ENCODE data around the gene LCP2. TPM values are rescaled to one million over a fixed set of nuclear protein-coding genes. Genes with fewer than 3 reads are reported as not detected.

The LCP2 gene
- total and polyA plus RNA-seq, 2 experiments from 2014 or later = not detected

DNA sequence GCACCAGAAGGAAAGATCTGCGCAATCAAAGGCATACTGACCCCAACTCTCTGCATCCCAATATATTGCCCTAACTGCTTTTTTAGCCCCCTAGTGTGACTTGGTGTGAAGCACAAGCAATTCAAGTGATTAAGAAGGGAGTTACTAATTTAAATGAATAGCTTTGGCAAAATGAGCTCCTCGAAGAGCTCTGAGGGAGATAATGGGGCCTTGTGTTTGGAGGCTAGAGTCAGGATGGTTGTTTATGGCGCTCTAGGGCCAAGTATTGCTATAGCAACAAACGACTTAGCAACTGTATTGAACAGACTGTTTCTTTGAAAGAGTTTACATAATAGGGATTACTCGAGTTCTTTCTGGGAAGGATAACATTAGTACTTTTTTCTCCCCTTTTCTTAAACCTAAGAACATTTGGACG lies 76.2 kb downstream of the LCP2 start:
- Histone ChIP-seq H3K4me3 (no peak overlapping the region), H3K36me3 (no peaks in the 10 kb centered on the region), H3K27me3 (no peaks in the 10 kb centered on the region), H3K4me1 (ENCODE audit: low read depth) (no peaks in the 10 kb centered on the region), H3K27ac (no peak overlapping the region), H3K9me3 (ENCODE audit: low read depth) (no peaks in the 10 kb centered on the region)
- TF ChIP-seq, protein P1, sequence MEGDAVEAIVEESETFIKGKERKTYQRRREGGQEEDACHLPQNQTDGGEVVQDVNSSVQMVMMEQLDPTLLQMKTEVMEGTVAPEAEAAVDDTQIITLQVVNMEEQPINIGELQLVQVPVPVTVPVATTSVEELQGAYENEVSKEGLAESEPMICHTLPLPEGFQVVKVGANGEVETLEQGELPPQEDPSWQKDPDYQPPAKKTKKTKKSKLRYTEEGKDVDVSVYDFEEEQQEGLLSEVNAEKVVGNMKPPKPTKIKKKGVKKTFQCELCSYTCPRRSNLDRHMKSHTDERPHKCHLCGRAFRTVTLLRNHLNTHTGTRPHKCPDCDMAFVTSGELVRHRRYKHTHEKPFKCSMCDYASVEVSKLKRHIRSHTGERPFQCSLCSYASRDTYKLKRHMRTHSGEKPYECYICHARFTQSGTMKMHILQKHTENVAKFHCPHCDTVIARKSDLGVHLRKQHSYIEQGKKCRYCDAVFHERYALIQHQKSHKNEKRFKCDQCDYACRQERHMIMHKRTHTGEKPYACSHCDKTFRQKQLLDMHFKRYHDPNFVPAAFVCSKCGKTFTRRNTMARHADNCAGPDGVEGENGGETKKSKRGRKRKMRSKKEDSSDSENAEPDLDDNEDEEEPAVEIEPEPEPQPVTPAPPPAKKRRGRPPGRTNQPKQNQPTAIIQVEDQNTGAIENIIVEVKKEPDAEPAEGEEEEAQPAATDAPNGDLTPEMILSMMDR (IDR thresholded peaks at IDR 0.05; ENCODE audit: low read depth, low read length) = peak; percentile 7
- peak in 1 of 2 donors; percentile 46 for DNase-seq (ENCODE audit: low read depth in 1 of 2, low spot score in 1 of 2)

DNA sequence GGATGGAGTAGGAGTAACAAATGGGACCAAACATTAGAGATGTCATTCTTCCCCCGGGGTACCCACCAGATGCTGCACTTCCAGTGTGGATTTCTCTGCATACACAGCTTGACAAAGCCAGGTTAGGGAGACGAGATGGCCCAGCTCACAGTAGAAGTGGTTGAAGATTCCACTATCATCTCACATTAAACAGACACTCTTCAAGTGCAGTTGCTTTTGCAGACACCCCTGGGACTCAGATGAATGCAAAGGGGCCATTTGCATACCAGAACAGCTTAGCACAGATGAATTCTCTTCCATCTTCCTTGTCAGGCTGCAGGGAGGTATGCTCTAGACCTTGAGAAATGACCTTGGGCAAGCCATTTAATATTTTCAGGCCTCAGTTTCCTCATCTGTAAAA lies 77.4 kb downstream of the LCP2 start:
- Histone ChIP-seq H3K9me3 (ENCODE audit: low read depth) (no peaks in the 10 kb centered on the region), H3K4me1 (ENCODE audit: low read depth) (no peaks in the 10 kb centered on the region), H3K27ac (no peak overlapping the region), H3K27me3 (no peaks in the 10 kb centered on the region), H3K4me3 (no peak overlapping the region), H3K36me3 (no peaks in the 10 kb centered on the region)
- DNase-seq (ENCODE audit: low read depth in 1 of 2, low spot score in 1 of 2) = no peak
- TF ChIP-seq, protein P1 (IDR thresholded peaks at IDR 0.05; ENCODE audit: low read depth, low read length) = no peak

DNA sequence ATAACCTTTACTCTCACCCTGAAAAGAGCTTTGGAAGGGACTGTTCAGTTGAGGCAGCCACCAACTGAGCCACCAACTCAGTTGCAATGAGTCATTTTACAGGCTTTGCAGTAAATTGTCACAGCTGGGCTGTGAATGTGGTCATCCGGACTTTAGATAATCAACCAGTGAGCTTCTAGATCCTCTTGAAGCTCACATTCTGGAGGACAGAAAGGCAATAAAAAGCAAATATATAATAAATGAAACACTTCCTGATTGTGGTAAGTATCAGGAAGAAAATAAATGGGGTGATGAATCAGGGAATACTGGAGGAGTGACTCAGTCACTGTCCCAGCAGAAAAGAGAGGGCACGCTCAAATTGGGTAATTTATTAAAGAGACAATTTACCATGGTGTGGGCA lies 78.0 kb downstream of the LCP2 start:
- TF ChIP-seq, protein P1 (IDR thresholded peaks at IDR 0.05; ENCODE audit: low read depth, low read length) = no peak
- no peak overlapping the region for H3K4me3 ChIP-seq
- peak in 1 of 2 donors; percentile 24 for DNase-seq (ENCODE audit: low read depth in 1 of 2, low spot score in 1 of 2)
- no peaks in the 10 kb centered on the region for H3K4me1 ChIP-seq (ENCODE audit: low read depth)
- no peaks in the 10 kb centered on the region for H3K27me3 ChIP-seq
- H3K9me3 ChIP-seq (ENCODE audit: low read depth) = no peaks in the 10 kb centered on the region
- no peak overlapping the region for H3K27ac ChIP-seq
- no peaks in the 10 kb centered on the region for H3K36me3 ChIP-seq

DNA sequence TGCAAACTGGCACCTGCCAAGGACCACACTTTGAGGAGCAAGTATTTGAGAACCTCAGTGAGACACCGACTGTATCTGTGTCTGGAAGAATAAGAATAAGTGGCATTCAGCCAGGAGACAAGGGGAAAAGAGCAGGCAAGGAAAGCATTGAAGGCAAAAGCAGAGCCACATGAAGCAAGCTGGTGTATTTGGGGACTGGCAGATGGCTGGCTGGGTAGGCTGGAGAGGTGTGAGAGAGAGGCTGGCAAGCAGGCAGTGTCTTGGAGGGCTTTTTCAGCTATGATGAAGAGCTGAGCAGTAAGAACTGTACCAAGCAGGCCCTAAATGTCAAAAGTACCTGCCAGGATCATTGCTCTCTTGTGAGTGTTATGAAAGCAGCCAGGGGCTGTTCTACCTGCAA lies 78.9 kb downstream of the LCP2 start:
- no peaks in the 10 kb centered on the region for H3K36me3 ChIP-seq
- TF ChIP-seq, protein P1 (IDR thresholded peaks at IDR 0.05; ENCODE audit: low read depth, low read length) = no peak
- H3K27ac ChIP-seq = no peak overlapping the region
- H3K9me3 ChIP-seq (ENCODE audit: low read depth) = no peaks in the 10 kb centered on the region
- H3K4me1 ChIP-seq (ENCODE audit: low read depth) = no peaks in the 10 kb centered on the region
- no peak for DNase-seq (ENCODE audit: low read depth in 1 of 2, low spot score in 1 of 2)
- H3K4me3 ChIP-seq = no peak overlapping the region
- H3K27me3 ChIP-seq = no peaks in the 10 kb centered on the region

DNA sequence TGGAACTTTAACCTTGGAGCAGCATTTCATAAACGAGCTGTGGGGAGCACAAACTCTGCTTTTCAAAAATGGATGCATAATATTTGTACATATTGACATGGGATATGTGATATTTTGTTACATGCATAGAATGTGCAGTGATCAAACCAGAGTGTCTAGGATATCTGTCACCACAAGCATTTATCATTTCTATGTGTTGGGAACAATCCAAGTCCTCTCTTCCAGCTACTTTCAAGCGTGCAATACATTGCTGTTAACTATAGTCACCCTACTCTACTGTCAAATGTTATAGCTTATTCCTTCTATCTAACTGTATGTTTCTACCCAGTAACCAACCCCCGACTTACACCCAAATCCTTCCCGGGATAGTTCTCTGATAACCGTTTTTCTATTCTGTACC lies 79.7 kb downstream of the LCP2 start:
- Histone ChIP-seq H3K4me3 (no peak overlapping the region), H3K27ac (no peak overlapping the region), H3K9me3 (ENCODE audit: low read depth) (no peaks in the 10 kb centered on the region), H3K27me3 (no peaks in the 10 kb centered on the region), H3K36me3 (no peaks in the 10 kb centered on the region), H3K4me1 (ENCODE audit: low read depth) (no peaks in the 10 kb centered on the region)
- no peak for DNase-seq (ENCODE audit: low read depth in 1 of 2, low spot score in 1 of 2)
- TF ChIP-seq, protein P1 (IDR thresholded peaks at IDR 0.05; ENCODE audit: low read depth, low read length) = no peak

Data from cardiac muscle cell (in vitro differentiated cells and primary cell).